ENCODE results near the gene IMMP2L. TPM values are rescaled to one million over a fixed set of nuclear protein-coding genes. Genes with fewer than 3 reads are reported as not detected.

IMMP2L gene
- total and polyA plus RNA-seq, 2 of the 13 experiments (the other 11 are each of a cell fraction or from before 2014, with no cell fraction given) = 7.8 to 16.9 TPM

DNA sequence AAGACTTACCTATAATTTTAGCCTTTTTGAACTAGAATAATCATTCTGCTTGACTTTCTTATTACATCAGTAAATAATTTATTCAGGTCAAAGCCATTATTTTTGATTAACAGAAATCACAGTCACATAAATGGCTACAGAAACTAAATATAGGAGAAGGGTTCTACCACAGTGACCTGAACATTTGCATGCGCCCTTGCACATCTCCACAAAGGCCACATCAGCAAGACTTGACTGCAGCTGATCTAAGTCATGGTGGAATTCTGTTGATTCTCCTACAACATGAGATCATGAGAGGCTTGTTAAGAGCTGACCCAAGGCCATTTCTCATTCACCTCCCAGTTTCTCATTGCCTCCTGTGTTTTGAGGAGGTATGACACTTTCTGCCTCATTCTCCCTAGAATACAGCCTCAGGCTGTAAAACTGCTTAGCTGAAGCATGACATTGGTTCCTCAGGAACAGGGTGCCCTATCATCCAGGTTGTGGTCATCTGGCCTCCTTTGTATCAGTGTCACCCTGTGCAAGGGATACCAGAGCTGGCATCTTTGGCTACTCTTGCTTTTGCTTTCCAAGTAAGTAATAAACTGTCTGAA, 6.7 kb upstream of the IMMP2L start (continued):
- TF ChIP-seq, protein P1, sequence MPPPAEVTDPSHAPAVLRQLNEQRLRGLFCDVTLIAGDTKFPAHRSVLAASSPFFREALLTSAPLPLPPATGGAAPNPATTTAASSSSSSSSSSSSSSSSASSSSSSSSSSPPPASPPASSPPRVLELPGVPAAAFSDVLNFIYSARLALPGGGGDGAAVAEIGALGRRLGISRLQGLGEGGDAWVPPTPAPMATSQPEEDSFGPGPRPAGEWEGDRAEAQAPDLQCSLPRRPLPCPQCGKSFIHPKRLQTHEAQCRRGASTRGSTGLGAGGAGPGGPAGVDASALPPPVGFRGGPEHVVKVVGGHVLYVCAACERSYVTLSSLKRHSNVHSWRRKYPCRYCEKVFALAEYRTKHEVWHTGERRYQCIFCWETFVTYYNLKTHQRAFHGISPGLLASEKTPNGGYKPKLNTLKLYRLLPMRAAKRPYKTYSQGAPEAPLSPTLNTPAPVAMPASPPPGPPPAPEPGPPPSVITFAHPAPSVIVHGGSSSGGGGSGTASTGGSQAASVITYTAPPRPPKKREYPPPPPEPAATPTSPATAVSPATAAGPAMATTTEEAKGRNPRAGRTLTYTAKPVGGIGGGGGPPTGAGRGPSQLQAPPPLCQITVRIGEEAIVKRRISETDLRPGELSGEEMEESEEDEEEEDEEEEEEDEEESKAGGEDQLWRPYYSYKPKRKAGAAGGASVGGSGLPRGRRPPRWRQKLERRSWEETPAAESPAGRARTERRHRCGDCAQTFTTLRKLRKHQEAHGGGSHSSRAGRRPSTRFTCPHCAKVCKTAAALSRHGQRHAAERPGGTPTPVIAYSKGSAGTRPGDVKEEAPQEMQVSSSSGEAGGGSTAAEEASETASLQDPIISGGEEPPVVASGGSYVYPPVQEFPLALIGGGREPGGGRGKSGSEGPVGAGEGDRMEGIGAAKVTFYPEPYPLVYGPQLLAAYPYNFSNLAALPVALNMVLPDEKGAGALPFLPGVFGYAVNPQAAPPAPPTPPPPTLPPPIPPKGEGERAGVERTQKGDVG (CRISPR knock-in tag; IDR thresholded peaks at IDR 0.05; ENCODE audit: borderline replicate concordance) = no peak
- no peak for TF ChIP-seq ZKSCAN1 (IDR thresholded peaks at IDR 0.05; ENCODE audit: low read length)
- TF ChIP-seq, protein P2, sequence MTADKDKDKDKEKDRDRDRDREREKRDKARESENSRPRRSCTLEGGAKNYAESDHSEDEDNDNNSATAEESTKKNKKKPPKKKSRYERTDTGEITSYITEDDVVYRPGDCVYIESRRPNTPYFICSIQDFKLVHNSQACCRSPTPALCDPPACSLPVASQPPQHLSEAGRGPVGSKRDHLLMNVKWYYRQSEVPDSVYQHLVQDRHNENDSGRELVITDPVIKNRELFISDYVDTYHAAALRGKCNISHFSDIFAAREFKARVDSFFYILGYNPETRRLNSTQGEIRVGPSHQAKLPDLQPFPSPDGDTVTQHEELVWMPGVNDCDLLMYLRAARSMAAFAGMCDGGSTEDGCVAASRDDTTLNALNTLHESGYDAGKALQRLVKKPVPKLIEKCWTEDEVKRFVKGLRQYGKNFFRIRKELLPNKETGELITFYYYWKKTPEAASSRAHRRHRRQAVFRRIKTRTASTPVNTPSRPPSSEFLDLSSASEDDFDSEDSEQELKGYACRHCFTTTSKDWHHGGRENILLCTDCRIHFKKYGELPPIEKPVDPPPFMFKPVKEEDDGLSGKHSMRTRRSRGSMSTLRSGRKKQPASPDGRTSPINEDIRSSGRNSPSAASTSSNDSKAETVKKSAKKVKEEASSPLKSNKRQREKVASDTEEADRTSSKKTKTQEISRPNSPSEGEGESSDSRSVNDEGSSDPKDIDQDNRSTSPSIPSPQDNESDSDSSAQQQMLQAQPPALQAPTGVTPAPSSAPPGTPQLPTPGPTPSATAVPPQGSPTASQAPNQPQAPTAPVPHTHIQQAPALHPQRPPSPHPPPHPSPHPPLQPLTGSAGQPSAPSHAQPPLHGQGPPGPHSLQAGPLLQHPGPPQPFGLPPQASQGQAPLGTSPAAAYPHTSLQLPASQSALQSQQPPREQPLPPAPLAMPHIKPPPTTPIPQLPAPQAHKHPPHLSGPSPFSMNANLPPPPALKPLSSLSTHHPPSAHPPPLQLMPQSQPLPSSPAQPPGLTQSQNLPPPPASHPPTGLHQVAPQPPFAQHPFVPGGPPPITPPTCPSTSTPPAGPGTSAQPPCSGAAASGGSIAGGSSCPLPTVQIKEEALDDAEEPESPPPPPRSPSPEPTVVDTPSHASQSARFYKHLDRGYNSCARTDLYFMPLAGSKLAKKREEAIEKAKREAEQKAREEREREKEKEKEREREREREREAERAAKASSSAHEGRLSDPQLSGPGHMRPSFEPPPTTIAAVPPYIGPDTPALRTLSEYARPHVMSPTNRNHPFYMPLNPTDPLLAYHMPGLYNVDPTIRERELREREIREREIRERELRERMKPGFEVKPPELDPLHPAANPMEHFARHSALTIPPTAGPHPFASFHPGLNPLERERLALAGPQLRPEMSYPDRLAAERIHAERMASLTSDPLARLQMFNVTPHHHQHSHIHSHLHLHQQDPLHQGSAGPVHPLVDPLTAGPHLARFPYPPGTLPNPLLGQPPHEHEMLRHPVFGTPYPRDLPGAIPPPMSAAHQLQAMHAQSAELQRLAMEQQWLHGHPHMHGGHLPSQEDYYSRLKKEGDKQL (CRISPR knock-in tag; IDR thresholded peaks at IDR 0.05; ENCODE audit: low read depth) = no peak
- TF ChIP-seq, protein P3, sequence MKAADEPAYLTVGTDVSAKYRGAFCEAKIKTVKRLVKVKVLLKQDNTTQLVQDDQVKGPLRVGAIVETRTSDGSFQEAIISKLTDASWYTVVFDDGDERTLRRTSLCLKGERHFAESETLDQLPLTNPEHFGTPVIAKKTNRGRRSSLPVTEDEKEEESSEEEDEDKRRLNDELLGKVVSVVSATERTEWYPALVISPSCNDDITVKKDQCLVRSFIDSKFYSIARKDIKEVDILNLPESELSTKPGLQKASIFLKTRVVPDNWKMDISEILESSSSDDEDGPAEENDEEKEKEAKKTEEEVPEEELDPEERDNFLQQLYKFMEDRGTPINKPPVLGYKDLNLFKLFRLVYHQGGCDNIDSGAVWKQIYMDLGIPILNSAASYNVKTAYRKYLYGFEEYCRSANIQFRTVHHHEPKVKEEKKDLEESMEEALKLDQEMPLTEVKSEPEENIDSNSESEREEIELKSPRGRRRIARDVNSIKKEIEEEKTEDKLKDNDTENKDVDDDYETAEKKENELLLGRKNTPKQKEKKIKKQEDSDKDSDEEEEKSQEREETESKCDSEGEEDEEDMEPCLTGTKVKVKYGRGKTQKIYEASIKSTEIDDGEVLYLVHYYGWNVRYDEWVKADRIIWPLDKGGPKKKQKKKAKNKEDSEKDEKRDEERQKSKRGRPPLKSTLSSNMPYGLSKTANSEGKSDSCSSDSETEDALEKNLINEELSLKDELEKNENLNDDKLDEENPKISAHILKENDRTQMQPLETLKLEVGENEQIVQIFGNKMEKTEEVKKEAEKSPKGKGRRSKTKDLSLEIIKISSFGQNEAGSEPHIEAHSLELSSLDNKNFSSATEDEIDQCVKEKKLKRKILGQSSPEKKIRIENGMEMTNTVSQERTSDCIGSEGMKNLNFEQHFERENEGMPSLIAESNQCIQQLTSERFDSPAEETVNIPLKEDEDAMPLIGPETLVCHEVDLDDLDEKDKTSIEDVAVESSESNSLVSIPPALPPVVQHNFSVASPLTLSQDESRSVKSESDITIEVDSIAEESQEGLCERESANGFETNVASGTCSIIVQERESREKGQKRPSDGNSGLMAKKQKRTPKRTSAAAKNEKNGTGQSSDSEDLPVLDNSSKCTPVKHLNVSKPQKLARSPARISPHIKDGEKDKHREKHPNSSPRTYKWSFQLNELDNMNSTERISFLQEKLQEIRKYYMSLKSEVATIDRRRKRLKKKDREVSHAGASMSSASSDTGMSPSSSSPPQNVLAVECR (CRISPR knock-in tag; IDR thresholded peaks at IDR 0.05; ENCODE audit: borderline replicate concordance) = no peak
- TF ChIP-seq ZNF496 (CRISPR knock-in tag; IDR thresholded peaks at IDR 0.05; ENCODE audit: insufficient replicate concordance) = no peak
- TF ChIP-seq TGIF2 (CRISPR knock-in tag; IDR thresholded peaks at IDR 0.05) = no peak

Measured in HepG2 (cell line).